HFFc6 (cell line): ENCODE data around the gene HOXB7. TPM values are rescaled to one million over a fixed set of nuclear protein-coding genes. Genes with fewer than 3 reads are reported as not detected.

Source experiments
- DNase-seq: peaks from one replicate; pipeline ENCODE4 v3.0.0-alpha.2; 2018
- H3K27ac Mint-ChIP-seq: 2 replicates; pipeline ENCODE4 v1.8.0; 2020; ENCODE audit warnings: mild to moderate bottlenecking, mixed read lengths
- H3K27me3 Mint-ChIP-seq: 2 replicates; pipeline ENCODE4 v1.8.0; 2021; ENCODE audit warnings: mild to moderate bottlenecking, moderate library complexity, mixed read lengths; ENCODE audit not compliant: insufficient read depth
- H3K36me3 Mint-ChIP-seq: 2 replicates; pipeline ENCODE4 v1.8.0; 2021; ENCODE audit warnings: low read depth, mixed read lengths
- H3K4me1 Mint-ChIP-seq: 2 replicates; pipeline ENCODE4 v1.8.0; 2020; ENCODE audit warnings: low read depth, mixed read lengths
- H3K4me3 Mint-ChIP-seq: 2 replicates; pipeline ENCODE4 v1.8.0; 2020; ENCODE audit warnings: mild to moderate bottlenecking, moderate library complexity, mixed read lengths
- H3K9me3 Mint-ChIP-seq: 2 replicates; pipeline ENCODE4 v1.8.0; 2020; ENCODE audit warnings: mild to moderate bottlenecking, mixed read lengths
- total RNA-seq, 6 experiments: library from RNA; stranded (reverse); fragmentation: NEBNext Ultra II Directional; extraction: Animal tissue kit (Norgen Biotek cat#: 25700); gene quantifications; 2 replicates in 1 of 6; 3 replicates in 5 of 6; pipeline ENCODE4 v1.2.3, GENCODE V29; 2021
- TF ChIP-seq, protein P1 (sequence below): fragments of 200-600 bp; sonication (generic); IDR thresholded peaks from 2 replicates; pipeline ENCODE4 v1.5.0; 2021; ENCODE audit warnings: antibody characterized with exemption, mild to moderate bottlenecking

HOXB7 gene
- total RNA-seq, 6 experiments from 2014 or later: not detected

DNA sequence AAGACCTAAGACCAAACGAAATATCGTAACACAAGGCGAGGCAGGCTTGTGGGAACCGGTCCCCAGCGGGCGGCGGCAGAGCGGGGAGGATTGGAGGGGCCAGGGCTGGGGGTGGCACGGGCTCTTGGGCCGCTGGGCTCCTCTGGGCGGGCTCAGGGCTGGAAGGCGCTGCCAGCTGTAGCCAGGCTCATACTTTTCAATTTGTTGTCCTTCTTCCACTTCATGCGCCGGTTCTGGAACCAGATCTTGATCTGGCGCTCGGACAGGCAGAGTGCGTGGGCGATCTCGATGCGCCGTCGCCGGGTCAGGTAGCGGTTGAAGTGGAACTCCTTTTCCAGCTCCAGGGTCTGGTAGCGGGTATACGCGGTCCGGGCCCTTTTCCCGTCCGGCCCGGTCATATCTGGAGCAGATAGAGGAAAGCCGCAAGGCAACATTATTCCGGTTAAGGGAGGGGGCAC is 18.7 kb downstream of the HOXB7 start:
- Mint-ChIP-seq H3K36me3 (no peaks in the 10 kb centered on the region; the same call in 1 of the 2 replicates), H3K4me1 (peaks cover 34% of the 10 kb centered on the region), H3K27ac (no peak overlapping the region), H3K27me3 (peaks cover 92% of the 10 kb centered on the region), H3K4me3 (no peak overlapping the region), H3K9me3 (no peaks in the 10 kb centered on the region)
- DNase-seq: no peak
- TF ChIP-seq, protein P1, sequence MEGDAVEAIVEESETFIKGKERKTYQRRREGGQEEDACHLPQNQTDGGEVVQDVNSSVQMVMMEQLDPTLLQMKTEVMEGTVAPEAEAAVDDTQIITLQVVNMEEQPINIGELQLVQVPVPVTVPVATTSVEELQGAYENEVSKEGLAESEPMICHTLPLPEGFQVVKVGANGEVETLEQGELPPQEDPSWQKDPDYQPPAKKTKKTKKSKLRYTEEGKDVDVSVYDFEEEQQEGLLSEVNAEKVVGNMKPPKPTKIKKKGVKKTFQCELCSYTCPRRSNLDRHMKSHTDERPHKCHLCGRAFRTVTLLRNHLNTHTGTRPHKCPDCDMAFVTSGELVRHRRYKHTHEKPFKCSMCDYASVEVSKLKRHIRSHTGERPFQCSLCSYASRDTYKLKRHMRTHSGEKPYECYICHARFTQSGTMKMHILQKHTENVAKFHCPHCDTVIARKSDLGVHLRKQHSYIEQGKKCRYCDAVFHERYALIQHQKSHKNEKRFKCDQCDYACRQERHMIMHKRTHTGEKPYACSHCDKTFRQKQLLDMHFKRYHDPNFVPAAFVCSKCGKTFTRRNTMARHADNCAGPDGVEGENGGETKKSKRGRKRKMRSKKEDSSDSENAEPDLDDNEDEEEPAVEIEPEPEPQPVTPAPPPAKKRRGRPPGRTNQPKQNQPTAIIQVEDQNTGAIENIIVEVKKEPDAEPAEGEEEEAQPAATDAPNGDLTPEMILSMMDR: no peak

- H3K27ac Mint-ChIP-seq: no peak overlapping the region
Measured at GRCh38 chr17:48591255-48592056, 19.4 kb downstream of the HOXB7 start.

DNA sequence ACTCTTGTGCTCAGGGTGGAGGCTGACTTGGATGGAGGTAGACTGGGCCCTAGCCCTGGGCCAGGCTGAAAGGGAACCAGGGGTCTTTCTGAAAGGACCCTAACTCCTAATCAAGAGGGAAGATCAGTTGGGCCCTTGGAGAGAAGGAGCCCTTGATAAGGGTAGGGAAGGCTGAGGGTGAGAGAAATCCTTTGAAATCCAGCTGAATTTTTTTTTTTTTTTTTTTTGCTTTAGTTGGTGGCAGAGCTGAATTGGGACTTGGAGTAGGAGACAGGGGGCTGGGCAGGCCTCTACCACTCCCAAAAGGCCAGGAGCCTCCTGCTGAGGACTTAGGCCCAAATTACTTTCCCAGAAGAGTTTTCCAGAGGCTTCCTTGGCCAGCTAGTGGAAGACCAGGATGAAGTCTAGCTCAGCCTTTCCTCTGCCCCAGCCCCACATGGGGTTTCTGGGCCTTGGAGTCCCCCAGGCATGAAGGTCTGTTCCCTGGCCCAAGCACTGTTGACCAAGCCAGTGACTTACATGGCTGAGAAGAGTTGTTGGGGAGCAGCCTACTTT is 20.1 kb downstream of the HOXB7 start:
- H3K9me3 Mint-ChIP-seq: no peaks in the 10 kb centered on the region
- TF ChIP-seq, protein P1: no peak
- no peak for DNase-seq
- no peak overlapping the region for H3K4me3 Mint-ChIP-seq
- H3K27me3 Mint-ChIP-seq: peaks cover 91% of the 10 kb centered on the region
- no peaks in the 10 kb centered on the region; the same call in 1 of the 2 replicates for H3K36me3 Mint-ChIP-seq
- H3K4me1 Mint-ChIP-seq: peaks cover 34% of the 10 kb centered on the region
- H3K27ac Mint-ChIP-seq: no peak overlapping the region

More at GRCh38 chr17:48591255-48592056, 19.4 kb downstream of the HOXB7 start:
- TF ChIP-seq, protein P1: no peak
- H3K36me3 Mint-ChIP-seq: no peaks in the 10 kb centered on the region; the same call in 1 of the 2 replicates
- peaks cover 34% of the 10 kb centered on the region for H3K4me1 Mint-ChIP-seq
- peaks cover 92% of the 10 kb centered on the region for H3K27me3 Mint-ChIP-seq
- H3K9me3 Mint-ChIP-seq: no peaks in the 10 kb centered on the region
- no peak overlapping the region for H3K4me3 Mint-ChIP-seq
- no peak for DNase-seq

- H3K4me3 Mint-ChIP-seq: peak within 1 kb of the TSS; percentile 50; the same call in 1 of the 2 replicates
Measured at GRCh38 chr17:48589831-48590606, 20.8 kb downstream of the HOXB7 start, which contains the start of gene HOXB3. HOXB3 (minus strand) TSS chr17:48590241; CDS start chr17:48552474, 37,767 bp downstream.

More at GRCh38 chr17:48589831-48590606, 20.8 kb downstream of the HOXB7 start, which contains the start of gene HOXB3:
- Mint-ChIP-seq H3K4me1 (peaks cover 33% of the 10 kb centered on the region), H3K36me3 (no peaks in the 10 kb centered on the region; the same call in 1 of the 2 replicates), H3K27me3 (peaks cover 89% of the 10 kb centered on the region), H3K9me3 (no peaks in the 10 kb centered on the region), H3K27ac (no peak within 1 kb of the TSS)
- TF ChIP-seq, protein P1: no peak
- DNase-seq: no peak
